GM12891 (cell line): Measurements from ENCODE around the gene KIAA0319L.

ENCODE experiments used
- POLR2A ChIP-seq: IDR thresholded peaks from 2 replicates; pipeline ENCODE4 v1.6.1; 2011; ENCODE audit warnings: low read depth, low read length, control low read depth
- POLR2AphosphoS5 ChIP-seq: IDR thresholded peaks from 2 replicates; pipeline ENCODE4 v1.6.1; 2011; ENCODE audit warnings: low read depth, low read length, control low read depth
- SPI1 ChIP-seq: IDR thresholded peaks from 2 replicates; pipeline ENCODE4 v1.6.1; 2011; ENCODE audit warnings: low read depth, low read length, control low read depth
- TAF1 ChIP-seq: IDR thresholded peaks from 2 replicates; pipeline ENCODE4 v1.6.1; 2011; ENCODE audit warnings: low read depth, low read length, control low read depth

- TF ChIP-seq POLR2A = no peak
- TF ChIP-seq POLR2AphosphoS5 = no peak
- TF ChIP-seq SPI1 = no peak
- TF ChIP-seq TAF1 = no peak
These were observed 1.4 kb downstream of the KIAA0319L start for GRCh38 chr1:35555601-35556477.
